OCI-LY7 (cell line): ENCODE data around the gene SCYGR1.

ENCODE experiments used
- CTCF ChIP-seq: fragments of 200-600 bp; sonication (generic); conservative IDR thresholded peaks from 2 replicates; pipeline ENCODE4 v1.5.1; 2014; ENCODE audit warnings: mild to moderate bottlenecking, antibody characterized with exemption, low read length, moderate library complexity, mixed read lengths
- EZH2phosphoT487 ChIP-seq: fragments of 200-600 bp; sonication (generic); IDR thresholded peaks from 2 replicates; pipeline ENCODE4 v1.6.1; 2018; ENCODE audit warnings: low read depth, borderline replicate concordance, mild to moderate bottlenecking, mixed run types, antibody characterized with exemption, low read length, moderate library complexity, mixed read lengths

- TF ChIP-seq CTCF = no peak
- no peak for TF ChIP-seq EZH2phosphoT487
These were observed 24.2 kb upstream of the SCYGR1 start for GRCh38 chr2:227411990-227412350.
